ENCODE results near the gene HIVEP3.

Gene HIVEP3

GRCh38 chr1:41632781-41633575 is 285.7 kb downstream of the HIVEP3 start:
- DNase-seq (ENCODE audit: low read depth in 2 of 2) = no peak

- no peak for DNase-seq (ENCODE audit: low read depth in 2 of 2)
These were observed 286.8 kb downstream of the HIVEP3 start for GRCh38 chr1:41631971-41632370.

DNA sequence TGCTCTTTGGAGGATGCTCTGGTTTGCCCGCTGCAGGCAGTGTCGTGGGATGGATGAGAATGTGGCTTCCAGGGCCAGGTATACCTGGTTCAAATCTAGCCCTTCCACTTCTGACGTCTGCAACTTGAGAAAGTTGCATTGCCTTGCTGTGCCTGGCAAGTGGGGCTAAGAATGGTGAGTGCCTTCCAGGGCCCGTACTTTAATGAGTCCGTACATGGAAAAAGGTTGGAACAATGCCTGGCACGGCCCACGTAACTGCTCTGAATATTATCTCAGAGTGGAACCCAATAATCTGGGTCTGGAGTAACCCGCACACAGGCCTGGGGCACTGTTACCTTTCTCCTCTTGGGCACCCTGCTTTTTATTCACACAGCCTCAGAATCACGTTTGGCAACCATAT is 287.6 kb downstream of the HIVEP3 start:
- DNase-seq (ENCODE audit: low read depth in 2 of 2) = no peak

DNA sequence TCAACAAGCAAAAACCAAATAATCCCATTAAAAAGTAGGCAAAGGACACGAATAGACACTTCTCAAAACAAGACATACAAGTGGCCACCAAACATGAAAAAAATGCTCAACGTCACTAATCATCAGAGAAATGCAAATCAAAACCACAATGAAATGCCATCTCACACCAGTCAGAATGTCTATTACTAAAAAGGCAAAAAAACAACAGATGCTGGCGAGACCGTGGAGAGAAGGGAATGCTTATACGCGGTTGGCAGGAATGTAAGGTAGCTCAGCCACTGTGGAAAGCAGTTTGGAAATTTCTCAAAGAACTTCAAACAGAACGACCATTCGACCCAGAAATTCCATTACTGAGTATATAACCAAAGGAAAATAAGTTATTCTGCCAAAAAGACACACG is 289.2 kb downstream of the HIVEP3 start:
- no peak for DNase-seq (ENCODE audit: low read depth in 2 of 2)

- no peak for DNase-seq (ENCODE audit: low read depth in 2 of 2)
These were observed 289.6 kb downstream of the HIVEP3 start for GRCh38 chr1:41629141-41629540.

DNA sequence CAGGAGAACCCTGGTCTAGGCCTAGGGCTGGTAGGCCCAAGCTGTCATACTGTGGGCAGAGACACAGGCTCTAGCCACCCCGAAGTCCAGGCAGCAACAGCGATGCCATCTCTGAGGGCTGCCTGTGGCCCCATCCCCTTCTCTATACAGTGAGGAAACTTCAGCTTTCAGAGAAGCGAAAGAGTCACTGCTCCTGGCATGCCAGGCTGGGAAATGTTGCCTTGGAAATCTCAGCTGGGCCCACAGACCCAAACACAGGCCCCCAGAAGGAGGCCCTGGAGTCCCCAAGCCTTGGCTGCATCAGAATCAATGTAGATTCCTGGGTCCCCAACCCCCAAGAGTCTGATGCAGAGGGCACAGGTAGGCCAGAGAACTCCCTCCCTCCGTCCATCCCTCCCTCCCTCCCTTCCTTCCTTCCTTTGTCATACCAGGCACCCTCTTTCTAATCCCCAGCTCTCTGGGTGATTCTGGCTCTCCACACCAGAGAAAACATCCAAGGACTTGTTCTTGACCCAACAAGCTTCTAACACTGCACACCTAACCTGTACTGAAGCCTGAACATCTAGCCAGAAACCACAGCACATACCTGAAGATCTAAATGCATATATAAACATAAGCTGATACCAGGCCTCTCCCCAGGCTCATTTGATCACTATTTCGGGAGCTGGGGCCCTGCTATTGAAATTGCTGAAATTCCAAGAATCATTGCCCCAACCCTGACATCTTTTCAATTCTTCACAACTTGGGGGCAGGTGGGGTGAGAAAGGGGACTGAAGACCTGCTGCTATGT is 291.0 kb downstream of the HIVEP3 start:
- no peak for DNase-seq (ENCODE audit: low read depth in 2 of 2)

DNA sequence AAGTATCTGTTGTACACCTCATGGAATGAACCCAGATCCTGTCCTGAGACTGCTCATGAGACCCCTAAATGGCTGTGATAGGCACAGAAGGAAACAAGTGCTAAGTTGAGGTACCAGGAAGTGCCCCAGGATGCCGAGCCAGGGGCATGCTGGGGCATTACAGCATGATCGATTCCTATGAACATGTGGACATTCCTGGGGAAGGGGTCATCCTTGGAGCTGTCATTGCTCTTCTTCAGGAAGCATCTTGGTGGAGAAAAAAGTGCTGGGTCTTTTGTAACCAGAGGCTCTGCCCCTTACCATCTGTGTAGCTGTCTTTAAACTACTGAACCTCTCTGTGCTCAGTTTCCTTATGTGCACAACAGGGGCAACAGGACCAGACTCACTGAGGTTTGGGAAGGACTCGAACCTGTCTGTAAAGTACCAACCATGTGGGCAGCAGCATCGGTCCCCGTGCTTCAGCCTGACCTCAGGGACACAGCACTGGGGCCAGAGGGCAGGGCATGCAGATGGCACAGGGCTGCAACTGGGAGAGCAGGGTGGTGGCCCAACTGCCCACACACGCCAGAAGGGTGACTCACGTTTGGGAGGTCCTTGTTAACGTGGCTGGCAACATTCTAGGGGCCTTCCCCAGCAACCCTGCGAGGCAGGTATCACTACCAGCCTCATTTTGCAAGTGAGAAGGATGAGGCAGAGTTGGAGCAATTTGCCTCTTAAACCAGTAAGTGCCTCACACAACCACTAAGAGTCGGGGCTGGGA is 291.9 kb downstream of the HIVEP3 start:
- DNase-seq (ENCODE audit: low read depth in 2 of 2) = peak; percentile 56 to 63

DNA sequence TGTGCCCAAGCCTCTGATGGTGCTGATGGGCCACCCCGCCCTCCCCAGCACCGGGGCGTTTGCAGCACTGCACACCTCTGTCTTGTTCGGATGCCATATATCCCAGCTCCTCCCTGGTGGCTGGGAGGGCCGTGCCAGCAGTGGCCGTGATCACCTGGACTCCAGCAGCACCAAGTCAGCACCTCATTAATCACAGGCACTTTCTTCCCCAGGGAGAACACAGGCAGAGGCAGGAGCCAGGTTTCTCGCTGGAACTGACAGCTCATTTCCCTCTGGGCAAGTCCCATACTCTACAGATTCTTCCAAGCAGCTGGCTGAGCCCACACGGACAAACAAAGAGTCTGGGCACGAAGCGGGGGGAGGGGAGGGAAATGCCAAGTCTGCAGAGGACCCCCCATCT is 292.6 kb downstream of the HIVEP3 start:
- no peak for DNase-seq (ENCODE audit: low read depth in 2 of 2)

DNA sequence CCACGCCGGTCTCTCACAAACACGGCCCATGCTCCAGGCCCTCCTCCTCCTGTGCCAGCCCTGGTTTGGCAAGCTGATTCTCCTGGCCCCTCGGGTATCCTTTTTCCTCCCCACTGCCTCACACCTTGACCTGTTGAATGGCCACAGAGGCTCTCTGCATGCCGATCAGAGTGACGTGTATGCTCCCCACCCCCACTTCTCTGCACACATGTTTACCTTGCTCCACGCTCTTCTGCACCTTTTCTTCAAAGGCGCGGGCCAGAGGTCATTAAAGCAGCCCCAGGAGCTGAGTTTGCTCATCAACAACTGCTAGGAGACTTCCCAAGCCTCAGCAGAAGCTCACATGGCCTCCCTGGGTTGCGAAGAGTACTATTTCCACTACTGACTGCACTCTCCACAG is 295.0 kb downstream of the HIVEP3 start:
- no peak for DNase-seq (ENCODE audit: low read depth in 2 of 2)

- DNase-seq (ENCODE audit: low read depth in 2 of 2) = no peak
These were observed 295.6 kb downstream of the HIVEP3 start for GRCh38 chr1:41622859-41623732.

DNA sequence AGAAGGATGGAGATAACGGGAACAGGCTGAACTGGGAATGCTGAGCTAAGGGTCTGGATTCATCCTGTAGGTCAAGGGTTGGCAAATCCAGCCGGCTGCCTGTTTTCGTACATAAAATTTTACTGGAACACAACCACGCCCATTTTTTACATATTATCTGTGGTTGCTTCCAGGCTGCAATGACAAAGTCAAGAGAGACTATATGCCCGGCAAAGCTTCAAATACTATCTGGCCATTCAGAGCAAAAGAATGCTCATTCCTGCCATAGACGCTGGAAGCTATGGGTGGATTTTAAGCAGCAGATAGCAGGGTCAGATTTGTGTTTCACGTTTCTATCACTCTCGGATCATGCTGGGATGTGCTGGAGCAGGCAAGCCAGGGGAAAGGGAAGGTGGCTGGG is 296.3 kb downstream of the HIVEP3 start:
- no peak for DNase-seq (ENCODE audit: low read depth in 2 of 2)

GRCh38 chr1:41621791-41622190 is 296.9 kb downstream of the HIVEP3 start:
- no peak for DNase-seq (ENCODE audit: low read depth in 2 of 2)

GRCh38 chr1:41621256-41621655 is 297.5 kb downstream of the HIVEP3 start:
- DNase-seq (ENCODE audit: low read depth in 2 of 2) = no peak

- no peak for DNase-seq (ENCODE audit: low read depth in 2 of 2)
These were observed 298.2 kb downstream of the HIVEP3 start for GRCh38 chr1:41620365-41621169.

DNA sequence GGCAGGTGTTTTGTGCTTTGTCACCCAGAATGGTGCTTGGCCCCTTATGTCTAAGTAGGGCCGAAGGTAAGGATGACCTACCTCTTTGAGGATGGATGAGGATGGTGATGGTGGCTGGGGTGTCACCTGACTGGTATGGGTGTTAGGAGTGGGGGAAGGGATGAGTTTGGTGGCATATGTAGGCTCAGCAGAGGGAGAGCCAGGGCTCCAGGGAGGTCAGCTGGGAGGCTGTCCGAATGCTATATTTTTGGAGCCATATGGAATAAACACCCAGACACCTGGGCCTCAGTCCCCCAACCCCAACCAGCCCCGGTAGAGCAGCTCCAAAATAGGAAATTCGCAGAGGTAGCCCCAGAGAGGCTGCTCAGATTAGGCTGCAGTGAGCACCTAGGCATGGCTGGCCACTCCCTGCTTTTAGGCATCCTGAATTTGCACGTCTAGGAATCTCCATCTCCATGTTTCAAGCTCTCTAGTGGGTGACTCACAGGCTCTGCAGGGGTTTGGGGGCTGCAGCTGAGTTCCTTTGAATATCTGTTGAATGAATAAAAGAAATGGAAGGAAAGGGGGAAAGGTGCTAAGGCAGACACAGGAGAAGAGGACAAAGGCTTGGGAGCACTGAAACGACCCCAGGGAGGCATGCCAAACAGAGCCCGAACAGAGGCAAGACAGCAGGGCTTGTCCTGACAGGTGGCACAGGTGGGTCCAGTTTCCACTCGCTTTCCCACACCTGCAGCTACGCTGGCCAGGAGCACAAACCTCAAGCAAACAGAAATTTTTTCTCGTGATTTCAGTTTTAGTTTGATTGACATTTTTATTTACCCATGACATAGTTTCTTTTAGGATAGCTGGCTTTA is 299.0 kb downstream of the HIVEP3 start:
- DNase-seq (ENCODE audit: low read depth in 2 of 2) = no peak

GRCh38 chr1:41618871-41619270 is 299.9 kb downstream of the HIVEP3 start:
- no peak for DNase-seq (ENCODE audit: low read depth in 2 of 2)

DNA sequence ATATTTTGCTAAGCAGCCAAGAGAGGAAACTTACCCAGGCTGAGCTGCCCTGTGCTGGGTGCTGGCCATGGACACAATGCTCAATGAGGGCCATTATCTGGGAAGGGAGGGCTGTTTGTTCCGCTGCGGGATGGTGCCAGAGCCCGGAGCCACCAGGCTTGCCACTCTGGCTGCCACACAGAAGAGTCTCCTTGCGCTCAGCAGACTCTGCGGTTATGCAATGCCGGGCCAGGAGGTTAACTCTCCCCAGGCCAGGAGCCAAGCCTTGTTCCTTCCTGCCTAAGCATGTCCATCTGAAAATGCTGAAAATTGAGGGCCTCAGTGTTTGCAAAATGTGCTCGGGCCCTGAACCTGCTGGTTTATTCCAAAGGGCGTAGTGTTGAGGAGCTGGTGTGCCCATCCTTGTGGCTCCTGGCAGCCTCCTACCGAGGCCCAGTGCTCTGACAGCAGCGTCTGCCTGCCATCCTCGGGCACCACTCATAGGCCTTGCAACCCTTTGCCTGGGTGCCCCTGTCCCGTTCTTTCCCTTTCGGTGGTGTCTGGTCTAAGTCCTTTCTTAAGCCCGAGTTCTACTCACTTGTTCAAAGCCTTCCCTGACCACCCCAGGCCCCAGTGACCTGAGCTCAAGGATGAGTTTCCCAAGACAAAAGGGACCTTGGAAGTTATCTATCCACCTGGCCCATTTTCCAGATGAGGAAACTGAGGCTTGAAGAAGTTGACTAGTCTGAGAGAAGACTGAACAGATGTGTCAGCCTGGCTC is 300.5 kb downstream of the HIVEP3 start:
- no peak for DNase-seq (ENCODE audit: low read depth in 2 of 2)

GRCh38 chr1:41617336-41617735 is 301.4 kb downstream of the HIVEP3 start:
- DNase-seq (ENCODE audit: low read depth in 2 of 2) = no peak

DNA sequence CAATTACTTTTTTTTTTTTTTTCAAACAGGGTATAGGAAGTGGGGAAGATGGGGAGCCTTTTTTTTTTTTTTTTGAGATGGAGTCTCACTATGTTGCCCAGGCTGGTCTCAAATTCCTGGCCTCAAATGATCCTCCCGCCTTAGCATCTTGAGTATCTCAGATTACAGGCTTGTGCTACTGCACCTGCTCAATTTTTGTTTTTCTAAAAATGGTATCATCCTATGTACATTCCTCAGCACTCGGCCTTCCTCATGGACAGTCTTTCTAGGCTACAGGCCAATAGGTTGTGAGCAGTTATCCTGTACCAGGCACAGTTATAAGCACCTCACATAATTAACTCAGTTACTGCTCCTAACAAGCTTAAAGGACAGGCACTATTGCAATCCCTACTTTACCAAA is 302.2 kb downstream of the HIVEP3 start:
- no peak for DNase-seq (ENCODE audit: low read depth in 2 of 2)
